GM12878 (cell line): Measurements from ENCODE around the gene LMTK2. TPM values are rescaled to one million over a fixed set of nuclear protein-coding genes. Genes with fewer than 3 reads are reported as not detected.

Source experiments
- ATAC-seq: fragments of 200-7000 bp; cut with Tn5 transposase; 3 replicates; pipeline ENCODE4 v1.9.1; 2020; ENCODE audit warnings: mild to moderate bottlenecking, moderate library complexity
- BruUV-seq: library from RNA; stranded (reverse); fragments of 400-500 nt; replicated peaks from 2 replicates; lab custom pipeline; 2021; lab: Mats Ljungman, UMichigan
- CTCF ChIA-PET: fragments of 300-600 bp; sonication (Branson Sonifier 250); formaldehyde crosslinking; extraction: SDS; loops from one replicate; lab custom pipeline; 2021; ENCODE audit warnings: inconsistent platforms; lab: Yijun Ruan, JAX
- POLR2A ChIA-PET: fragments of 350-600 bp; formaldehyde crosslinking; extraction: SDS; loops from one replicate; lab custom pipeline; 2021; ENCODE audit warnings: inconsistent platforms; lab: Charles Lee
- RAD21 ChIA-PET: fragments of 300-600 bp; sonication (Branson Sonifier 250); formaldehyde crosslinking; loops from one replicate; lab custom pipeline; 2023; ENCODE audit warnings: antibody characterized with exemption; ENCODE audit not compliant: unreplicated experiment; lab: Charles Lee
- SMC1A ChIA-PET: fragments of 300-600 bp; sonication (Branson Sonifier 250); formaldehyde crosslinking; loops from one replicate; lab custom pipeline; 2023; ENCODE audit not compliant: unreplicated experiment, uncharacterized antibody; lab: Charles Lee
- DNase-seq: peaks from one replicate; pipeline ENCODE4 v3.0.0-alpha.2; 2011; ENCODE audit warnings: low read depth, low spot score
- FAIRE-seq: peaks from 3 replicates; lab custom pipeline; 2011; peaks lifted over from hg19 to GRCh38; lab: Jason Lieb, UNC
- H2AFZ ChIP-seq: 2 replicates; pipeline ENCODE4 v1.6.0; 2011; ENCODE audit warnings: low read depth, low read length, control low read depth; ENCODE audit not compliant: control insufficient read depth
- H3K27ac ChIP-seq: 2 replicates; pipeline ENCODE4 v1.5.1; 2011; ENCODE audit warnings: control low read depth; ENCODE audit not compliant: control insufficient read depth, insufficient read depth
- H3K27me3 ChIP-seq, 2 experiments: replicated peaks in 1 of 2; 2 replicates each; pipeline versions ENCODE4 v1.6.0 to v1.6.1; 2011; ENCODE audit warnings: low read length in 1 of 2; ENCODE audit not compliant: control insufficient read depth in 2 of 2, insufficient read depth in 2 of 2
- H3K36me3 ChIP-seq, 2 experiments: 2 replicates each; pipeline ENCODE4 v1.5.1; 2011; ENCODE audit warnings: low read length in 1 of 2; ENCODE audit not compliant: control insufficient read depth in 2 of 2, insufficient read depth in 2 of 2
- H3K4me1 ChIP-seq: 2 replicates; pipeline ENCODE4 v1.6.1; 2011; ENCODE audit warnings: mild to moderate bottlenecking, low read length, moderate library complexity, mixed read lengths; ENCODE audit not compliant: control insufficient read depth, insufficient read depth
- H3K4me2 ChIP-seq: 2 replicates; pipeline ENCODE4 v1.6.0; 2011; ENCODE audit warnings: control low read depth; ENCODE audit not compliant: control insufficient read depth, insufficient read depth
- H3K4me3 ChIP-seq: fragments of 200-600 bp; sonication (generic); 2 replicates; pipeline ENCODE4 v1.5.1; 2016
- H3K79me2 ChIP-seq: 2 replicates; pipeline ENCODE4 v1.6.0; 2011; ENCODE audit warnings: low read length; ENCODE audit not compliant: control insufficient read depth, insufficient read depth
- H3K9ac ChIP-seq: 2 replicates; pipeline ENCODE4 v1.8.0; 2011; ENCODE audit warnings: low read length, control low read depth, mixed read lengths; ENCODE audit not compliant: control insufficient read depth, insufficient read depth
- H3K9me3 ChIP-seq: replicated peaks from 3 replicates; pipeline ENCODE4 v1.5.1; 2011; ENCODE audit warnings: mild to moderate bottlenecking, low read length; ENCODE audit not compliant: control insufficient read depth, insufficient read depth
- H4K20me1 ChIP-seq: 2 replicates; pipeline ENCODE4 v1.6.0; 2011; ENCODE audit not compliant: control insufficient read depth, insufficient read depth
- BMI1 ChIP-seq: fragments of 450-650 bp; IDR thresholded peaks from 2 replicates; pipeline ENCODE4 v1.6.1; 2016; ENCODE audit warnings: mild to moderate bottlenecking, moderate library complexity, borderline replicate concordance
- CHD2 ChIP-seq: IDR thresholded peaks from 2 replicates; pipeline ENCODE4 v1.6.1; 2011; ENCODE audit warnings: low read depth, low read length, improper control_type of control experiment, borderline replicate concordance
- DPF2 ChIP-seq: fragments of 450-650 bp; IDR thresholded peaks from 2 replicates; pipeline ENCODE4 v1.6.1; 2017; ENCODE audit warnings: mild to moderate bottlenecking
- HCFC1 ChIP-seq: fragments of 150-350 bp; IDR thresholded peaks from 2 replicates; pipeline ENCODE4 v1.6.1; 2014; ENCODE audit warnings: low read length
- IKZF1 ChIP-seq: fragments of 450-650 bp; conservative IDR thresholded peaks from 2 replicates; pipeline ENCODE4 v1.6.1; 2017; ENCODE audit warnings: antibody characterized with exemption, mild to moderate bottlenecking
- KLF5 ChIP-seq: fragments of 450-650 bp; IDR thresholded peaks from 2 replicates; pipeline ENCODE4 v1.6.1; 2014; ENCODE audit warnings: mild to moderate bottlenecking; ENCODE audit not compliant: partially characterized antibody
- MEF2A ChIP-seq: IDR thresholded peaks from 2 replicates; pipeline ENCODE4 v1.6.1; 2011; ENCODE audit warnings: low read depth, mild to moderate bottlenecking, low read length, moderate library complexity; ENCODE audit not compliant: insufficient read depth
- POLR2A ChIP-seq: IDR thresholded peaks from 2 replicates; pipeline ENCODE4 v1.6.1; 2011; ENCODE audit warnings: low read depth, mild to moderate bottlenecking, low read length
- POU2F2 ChIP-seq: IDR thresholded peaks from 3 replicates; pipeline ENCODE4 v1.6.1; 2011; ENCODE audit warnings: low read depth, mild to moderate bottlenecking, low read length, borderline replicate concordance
- SIX5 ChIP-seq: IDR thresholded peaks from 2 replicates; pipeline ENCODE4 v1.6.1; 2011; ENCODE audit warnings: mild to moderate bottlenecking, low read depth, low read length, moderate library complexity; ENCODE audit not compliant: severe bottlenecking
- SMAD5 ChIP-seq: IDR thresholded peaks from 2 replicates; pipeline ENCODE4 v1.6.1; 2016; ENCODE audit warnings: antibody characterized with exemption, low read depth
- SMARCA5 ChIP-seq: fragments of 450-650 bp; IDR thresholded peaks from 2 replicates; pipeline ENCODE4 v1.6.1; 2017; ENCODE audit warnings: mild to moderate bottlenecking
- WGBS: methylation state at CpG from one replicate; pipeline ENCODE4 v1.1.6; 2016; ENCODE audit warnings: low lambda C conversion rate; ENCODE audit not compliant: insufficient replicate concordance, insufficient coverage; ENCODE audit errors: missing lambda C conversion rate; 5-methylcytosine and 5-hydroxymethylcytosine counted together
- in situ Hi-C: fragments of 300-500 bp; cut with MboI; formaldehyde crosslinking; loops from 9 replicates; pipeline ENCODE4 v1.14.3; 2018; ENCODE audit warnings: mixed read lengths
- intact Hi-C: fragments of 100-400 bp; cut with micrococcal nuclease; formaldehyde crosslinking; loops from one replicate; pipeline ENCODE4 v1.14.2; 2022; ENCODE audit not compliant: unreplicated experiment
- polyA plus RNA-seq, 11 experiments: library from polyadenylated mRNA; depleted of rRNA in 4 of 11; unstranded in 6 of 11; stranded (reverse) in 5 of 11; fragments of >200 nt; fragmentation: Nextera tagmentation in 4 of 11; fragmentation: Illumina TruSeq in 1 of 11; extraction: Ambion mirVana in 4 of 11; extraction: Trizol in 1 of 11; gene quantifications; 1 replicate in 1 of 11; 2 replicates in 10 of 11; pipeline versions ENCODE4 v1.2.1 to v1.2.3, GENCODE V29; 2011 to 2016; ENCODE audit warnings: inconsistent platforms in 2 of 11, missing spikeins in 2 of 11, low read depth in 1 of 11
- total RNA-seq, 4 experiments: library from RNA; depleted of rRNA in 3 of 4; stranded (reverse); fragments of >200 nt in 3 of 4; fragmentation: Illumina TruSeq in 1 of 4; extraction: Trizol in 1 of 4; gene quantifications; 2 replicates each; pipeline versions ENCODE4 v1.2.1 to v1.2.3, GENCODE V29; 2013 to 2021
- TF ChIP-seq, protein P1 (sequence below): fragments of 450-650 bp; conservative IDR thresholded peaks from 2 replicates; pipeline ENCODE4 v1.6.1; 2017; ENCODE audit warnings: mild to moderate bottlenecking, moderate library complexity
- TF ChIP-seq, protein P2 (sequence below): IDR thresholded peaks from 2 replicates; pipeline ENCODE4 v1.6.1; 2011; ENCODE audit warnings: mild to moderate bottlenecking, low read depth, low read length, moderate library complexity; ENCODE audit not compliant: insufficient replicate concordance
- TF ChIP-seq, protein P3 (sequence below): fragments of 450-650 bp; IDR thresholded peaks from 2 replicates; pipeline ENCODE4 v1.6.1; 2017; ENCODE audit warnings: mild to moderate bottlenecking, moderate library complexity

Gene LMTK2
- total and polyA plus RNA-seq, 10 of the 15 experiments (the other 5 are each of a cell fraction or from before 2014, with no cell fraction given), result 0.68 to 8.7 (median 4.6) TPM

DNA sequence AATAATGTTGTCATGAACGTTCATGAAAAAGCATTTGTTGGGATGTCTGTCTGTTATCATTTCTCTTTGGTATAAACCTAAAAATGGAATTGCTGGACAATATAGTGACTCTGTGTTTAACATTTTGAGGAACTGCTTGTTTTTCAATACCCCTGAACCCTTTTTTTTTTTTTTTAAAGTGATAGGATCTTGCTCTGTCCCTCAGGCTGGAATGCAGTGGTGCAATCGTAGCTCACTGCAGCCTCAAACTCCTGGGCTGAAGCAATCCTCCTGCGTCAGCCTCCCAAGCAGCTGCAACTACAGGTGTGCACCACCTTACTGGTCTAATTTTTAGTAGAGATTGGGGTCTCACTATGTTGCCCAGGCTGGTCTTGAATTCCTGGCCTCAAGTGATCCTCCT lies 15.1 kb upstream of the LMTK2 start:
- ChIA-PET POLR2A (no interaction called here), CTCF (interaction anchor here (0.6 kb wide), 1 partner anchor 75 kb away, joined by 3 read pairs; no protein-coding TSS in a partner anchor), RAD21 (no interaction called here), SMC1A (no interaction called here)
- Histone ChIP-seq H3K4me3 (no peak overlapping the region), H3K27ac (no peak overlapping the region), H4K20me1 (no peaks in the 10 kb centered on the region), H3K27me3 (no peaks in the 10 kb centered on the region), H3K36me3 (no peaks in the 10 kb centered on the region), H3K4me2 (no peak overlapping the region), H3K4me1 (no peaks in the 10 kb centered on the region)
- no TSS peak for BruUV-seq
- DNase-seq, result no peak
- WGBS, result 56% methylated on average over 3 of the region's 3 CpGs
- FAIRE-seq, result no peak
- no peak for ATAC-seq
- TF ChIP-seq KLF5 (no peak), DPF2 (no peak), HCFC1 (no peak), POLR2A (no peak), SMARCA5 (no peak), CHD2 (no peak), BMI1 (no peak), POU2F2 (no peak), MEF2A (no peak), IKZF1 (no peak), SMAD5 (no peak), SIX5 (no peak)
- TF ChIP-seq, protein P1, sequence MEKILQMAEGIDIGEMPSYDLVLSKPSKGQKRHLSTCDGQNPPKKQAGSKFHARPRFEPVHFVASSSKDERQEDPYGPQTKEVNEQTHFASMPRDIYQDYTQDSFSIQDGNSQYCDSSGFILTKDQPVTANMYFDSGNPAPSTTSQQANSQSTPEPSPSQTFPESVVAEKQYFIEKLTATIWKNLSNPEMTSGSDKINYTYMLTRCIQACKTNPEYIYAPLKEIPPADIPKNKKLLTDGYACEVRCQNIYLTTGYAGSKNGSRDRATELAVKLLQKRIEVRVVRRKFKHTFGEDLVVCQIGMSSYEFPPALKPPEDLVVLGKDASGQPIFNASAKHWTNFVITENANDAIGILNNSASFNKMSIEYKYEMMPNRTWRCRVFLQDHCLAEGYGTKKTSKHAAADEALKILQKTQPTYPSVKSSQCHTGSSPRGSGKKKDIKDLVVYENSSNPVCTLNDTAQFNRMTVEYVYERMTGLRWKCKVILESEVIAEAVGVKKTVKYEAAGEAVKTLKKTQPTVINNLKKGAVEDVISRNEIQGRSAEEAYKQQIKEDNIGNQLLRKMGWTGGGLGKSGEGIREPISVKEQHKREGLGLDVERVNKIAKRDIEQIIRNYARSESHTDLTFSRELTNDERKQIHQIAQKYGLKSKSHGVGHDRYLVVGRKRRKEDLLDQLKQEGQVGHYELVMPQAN, result no peak
- TF ChIP-seq, protein P2, sequence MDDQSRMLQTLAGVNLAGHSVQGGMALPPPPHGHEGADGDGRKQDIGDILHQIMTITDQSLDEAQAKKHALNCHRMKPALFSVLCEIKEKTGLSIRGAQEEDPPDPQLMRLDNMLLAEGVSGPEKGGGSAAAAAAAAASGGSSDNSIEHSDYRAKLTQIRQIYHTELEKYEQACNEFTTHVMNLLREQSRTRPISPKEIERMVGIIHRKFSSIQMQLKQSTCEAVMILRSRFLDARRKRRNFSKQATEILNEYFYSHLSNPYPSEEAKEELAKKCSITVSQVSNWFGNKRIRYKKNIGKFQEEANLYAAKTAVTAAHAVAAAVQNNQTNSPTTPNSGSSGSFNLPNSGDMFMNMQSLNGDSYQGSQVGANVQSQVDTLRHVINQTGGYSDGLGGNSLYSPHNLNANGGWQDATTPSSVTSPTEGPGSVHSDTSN, result no peak
- TF ChIP-seq, protein P3, sequence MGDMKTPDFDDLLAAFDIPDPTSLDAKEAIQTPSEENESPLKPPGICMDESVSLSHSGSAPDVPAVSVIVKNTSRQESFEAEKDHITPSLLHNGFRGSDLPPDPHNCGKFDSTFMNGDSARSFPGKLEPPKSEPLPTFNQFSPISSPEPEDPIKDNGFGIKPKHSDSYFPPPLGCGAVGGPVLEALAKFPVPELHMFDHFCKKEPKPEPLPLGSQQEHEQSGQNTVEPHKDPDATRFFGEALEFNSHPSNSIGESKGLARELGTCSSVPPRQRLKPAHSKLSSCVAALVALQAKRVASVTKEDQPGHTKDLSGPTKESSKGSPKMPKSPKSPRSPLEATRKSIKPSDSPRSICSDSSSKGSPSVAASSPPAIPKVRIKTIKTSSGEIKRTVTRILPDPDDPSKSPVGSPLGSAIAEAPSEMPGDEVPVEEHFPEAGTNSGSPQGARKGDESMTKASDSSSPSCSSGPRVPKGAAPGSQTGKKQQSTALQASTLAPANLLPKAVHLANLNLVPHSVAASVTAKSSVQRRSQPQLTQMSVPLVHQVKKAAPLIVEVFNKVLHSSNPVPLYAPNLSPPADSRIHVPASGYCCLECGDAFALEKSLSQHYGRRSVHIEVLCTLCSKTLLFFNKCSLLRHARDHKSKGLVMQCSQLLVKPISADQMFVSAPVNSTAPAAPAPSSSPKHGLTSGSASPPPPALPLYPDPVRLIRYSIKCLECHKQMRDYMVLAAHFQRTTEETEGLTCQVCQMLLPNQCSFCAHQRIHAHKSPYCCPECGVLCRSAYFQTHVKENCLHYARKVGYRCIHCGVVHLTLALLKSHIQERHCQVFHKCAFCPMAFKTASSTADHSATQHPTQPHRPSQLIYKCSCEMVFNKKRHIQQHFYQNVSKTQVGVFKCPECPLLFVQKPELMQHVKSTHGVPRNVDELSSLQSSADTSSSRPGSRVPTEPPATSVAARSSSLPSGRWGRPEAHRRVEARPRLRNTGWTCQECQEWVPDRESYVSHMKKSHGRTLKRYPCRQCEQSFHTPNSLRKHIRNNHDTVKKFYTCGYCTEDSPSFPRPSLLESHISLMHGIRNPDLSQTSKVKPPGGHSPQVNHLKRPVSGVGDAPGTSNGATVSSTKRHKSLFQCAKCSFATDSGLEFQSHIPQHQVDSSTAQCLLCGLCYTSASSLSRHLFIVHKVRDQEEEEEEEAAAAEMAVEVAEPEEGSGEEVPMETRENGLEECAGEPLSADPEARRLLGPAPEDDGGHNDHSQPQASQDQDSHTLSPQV, result no peak
- TF ChIP-seq, all 136 proteins: peak for 0
- H3K79me2 ChIP-seq, result no peaks in the 10 kb centered on the region
- in situ Hi-C loops, result no loop called here
- no peaks in the 10 kb centered on the region; the same call in 2 of the 3 replicates for H3K9me3 ChIP-seq
- H3K9ac ChIP-seq, result no peak overlapping the region
- no peak overlapping the region for H2AFZ ChIP-seq
- intact Hi-C loops, result no loop called here
